ENCODE results near the gene PTPRM. TPM values are rescaled to one million over a fixed set of nuclear protein-coding genes. Genes with fewer than 3 reads are reported as not detected.

Gene PTPRM
- polyA plus RNA-seq, 1 donor (not counting 4 experiments of a cell fraction or from before 2014, with no cell fraction given): 54.5 TPM

- no peak overlapping the region for H3K9ac ChIP-seq (ENCODE audit: control insufficient read depth, extremely low read depth, insufficient read depth, low read length)
- H3K4me1 ChIP-seq (ENCODE audit: control insufficient read depth, extremely low read depth, insufficient read depth, low read length): no peaks in the 10 kb centered on the region
- no peak overlapping the region for H3K27ac ChIP-seq (ENCODE audit: control insufficient read depth, insufficient read depth, low read length)
- H3K4me2 ChIP-seq (ENCODE audit: control insufficient read depth, extremely low read depth, insufficient read depth, low read depth, low read length): no peak overlapping the region
- H3K27me3 ChIP-seq (ENCODE audit: control insufficient read depth, extremely low read depth, insufficient read depth, low read length): no peaks in the 10 kb centered on the region
- no peaks in the 10 kb centered on the region for H3K9me3 ChIP-seq (ENCODE audit: control insufficient read depth, low read depth, low read length)
- H4K20me1 ChIP-seq (ENCODE audit: control insufficient read depth, extremely low read depth, insufficient read depth, low read length): no peaks in the 10 kb centered on the region
- dilution Hi-C loops (cut with MboI; ENCODE audit: extremely low pct_ligation_motif_present, low sequenced_read_pairs): no loop called here
- DNase-seq (ENCODE audit: low read depth, low spot score): no peak
- no peaks in the 10 kb centered on the region for H3K79me2 ChIP-seq (ENCODE audit: control insufficient read depth, insufficient read depth, low read length)
- H3K9me1 ChIP-seq (ENCODE audit: control insufficient read depth, extremely low read depth, insufficient read depth, low read length): no peaks in the 10 kb centered on the region
- no peak for TF ChIP-seq CTCF (optimal IDR thresholded peaks at IDR 0.05 in 1 of 3, IDR thresholded peaks at IDR 0.05 in 1 of 3, conservative IDR thresholded peaks at IDR 0.05 in 1 of 3; ENCODE audit: extremely low read depth in 1 of 3, insufficient read depth in 2 of 3, low read length in 3 of 3)
- no peak for TF ChIP-seq EZH2 (IDR thresholded peaks at IDR 0.05; ENCODE audit: low read length)
- no peak overlapping the region for H2AFZ ChIP-seq (ENCODE audit: control insufficient read depth, low read length)
- FAIRE-seq: no peak
- H3K4me3 ChIP-seq (ENCODE audit: control insufficient read depth in 2 of 3, extremely low read depth in 1 of 3, insufficient read depth in 2 of 3, low read depth in 1 of 3, low read length in 3 of 3): no peak overlapping the region
- no peaks in the 10 kb centered on the region for H3K36me3 ChIP-seq (ENCODE audit: control insufficient read depth in 2 of 2, extremely low read depth in 1 of 2, insufficient read depth in 2 of 2, low read length in 2 of 2)
These were observed 110.3 kb downstream of the PTPRM start for GRCh38 chr18:7677424-7677823.

GRCh38 chr18:7678389-7678788 lies 111.3 kb downstream of the PTPRM start:
- H3K27ac ChIP-seq (ENCODE audit: control insufficient read depth, insufficient read depth, low read length): no peak overlapping the region
- TF ChIP-seq CTCF (optimal IDR thresholded peaks at IDR 0.05 in 1 of 3, IDR thresholded peaks at IDR 0.05 in 1 of 3, conservative IDR thresholded peaks at IDR 0.05 in 1 of 3; ENCODE audit: extremely low read depth in 1 of 3, insufficient read depth in 2 of 3, low read length in 3 of 3) (no peak), EZH2 (IDR thresholded peaks at IDR 0.05; ENCODE audit: low read length) (no peak)
- H3K9me3 ChIP-seq (ENCODE audit: control insufficient read depth, low read depth, low read length): no peaks in the 10 kb centered on the region
- H2AFZ ChIP-seq (ENCODE audit: control insufficient read depth, low read length): no peak overlapping the region
- H3K9ac ChIP-seq (ENCODE audit: control insufficient read depth, extremely low read depth, insufficient read depth, low read length): no peak overlapping the region
- H3K36me3 ChIP-seq (ENCODE audit: control insufficient read depth in 2 of 2, extremely low read depth in 1 of 2, insufficient read depth in 2 of 2, low read length in 2 of 2): no peaks in the 10 kb centered on the region
- no peaks in the 10 kb centered on the region for H3K4me1 ChIP-seq (ENCODE audit: control insufficient read depth, extremely low read depth, insufficient read depth, low read length)
- no peaks in the 10 kb centered on the region for H3K27me3 ChIP-seq (ENCODE audit: control insufficient read depth, extremely low read depth, insufficient read depth, low read length)
- H3K79me2 ChIP-seq (ENCODE audit: control insufficient read depth, insufficient read depth, low read length): no peaks in the 10 kb centered on the region
- H3K4me2 ChIP-seq (ENCODE audit: control insufficient read depth, extremely low read depth, insufficient read depth, low read depth, low read length): no peak overlapping the region
- dilution Hi-C loops (cut with MboI; ENCODE audit: extremely low pct_ligation_motif_present, low sequenced_read_pairs): no loop called here
- H3K4me3 ChIP-seq (ENCODE audit: control insufficient read depth in 2 of 3, extremely low read depth in 1 of 3, insufficient read depth in 2 of 3, low read depth in 1 of 3, low read length in 3 of 3): no peak overlapping the region
- FAIRE-seq (no peak), DNase-seq (ENCODE audit: low read depth, low spot score) (no peak)
- no peaks in the 10 kb centered on the region for H4K20me1 ChIP-seq (ENCODE audit: control insufficient read depth, extremely low read depth, insufficient read depth, low read length)
- H3K9me1 ChIP-seq (ENCODE audit: control insufficient read depth, extremely low read depth, insufficient read depth, low read length): no peaks in the 10 kb centered on the region
